HL-60 (cell line): Measurements from ENCODE around the gene GRM4.

Source experiments
- DNase-seq, 2 experiments: peaks; one replicate each; pipeline ENCODE4 v3.0.0-alpha.2; 2010 to 2020; ENCODE audit warnings: low read depth in 1 of 2, low spot score in 1 of 2
- H3K27ac ChIP-seq: fragments of 250-450 bp; sonication (Bioruptor Pico); replicated peaks from 2 replicates; pipeline ENCODE4 v1.5.1; 2020; ENCODE audit warnings: mild to moderate bottlenecking, moderate library complexity
- H3K27me3 ChIP-seq: fragments of 250-450 bp; sonication (Bioruptor Pico); 2 replicates; pipeline ENCODE4 v1.5.1; 2021; ENCODE audit warnings: mild to moderate bottlenecking, moderate library complexity; ENCODE audit not compliant: insufficient read depth, poor library complexity, severe bottlenecking
- H3K4me3 ChIP-seq: replicated peaks from 2 replicates; pipeline ENCODE4 v1.5.1; 2011; ENCODE audit warnings: mild to moderate bottlenecking, control low read depth, low read length; ENCODE audit not compliant: insufficient read depth
- GABPA ChIP-seq: IDR thresholded peaks from 2 replicates; pipeline ENCODE4 v1.6.1; 2012; ENCODE audit warnings: low read depth
- POLR2AphosphoS5 ChIP-seq: IDR thresholded peaks from 2 replicates; pipeline ENCODE4 v1.6.1; 2012; ENCODE audit warnings: low read depth
- REST ChIP-seq: IDR thresholded peaks from 2 replicates; pipeline ENCODE4 v1.6.1; 2012; ENCODE audit warnings: low read depth; ENCODE audit not compliant: insufficient replicate concordance
- SPI1 ChIP-seq: IDR thresholded peaks from 2 replicates; pipeline ENCODE4 v1.6.1; 2012; ENCODE audit warnings: low read depth, mild to moderate bottlenecking, borderline replicate concordance
- TF ChIP-seq, protein P1 (sequence below): IDR thresholded peaks from one replicate; pipeline ENCODE4 v1.5.1; 2011; ENCODE audit warnings: low read length, control low read depth, inconsistent platforms; ENCODE audit not compliant: insufficient read depth

GRM4 gene

GRCh38 chr6:34152042-34152524, 6.2 kb upstream of the GRM4 start:
- TF ChIP-seq GABPA (no peak), POLR2AphosphoS5 (no peak), SPI1 (no peak), REST (no peak)
- TF ChIP-seq, protein P1, sequence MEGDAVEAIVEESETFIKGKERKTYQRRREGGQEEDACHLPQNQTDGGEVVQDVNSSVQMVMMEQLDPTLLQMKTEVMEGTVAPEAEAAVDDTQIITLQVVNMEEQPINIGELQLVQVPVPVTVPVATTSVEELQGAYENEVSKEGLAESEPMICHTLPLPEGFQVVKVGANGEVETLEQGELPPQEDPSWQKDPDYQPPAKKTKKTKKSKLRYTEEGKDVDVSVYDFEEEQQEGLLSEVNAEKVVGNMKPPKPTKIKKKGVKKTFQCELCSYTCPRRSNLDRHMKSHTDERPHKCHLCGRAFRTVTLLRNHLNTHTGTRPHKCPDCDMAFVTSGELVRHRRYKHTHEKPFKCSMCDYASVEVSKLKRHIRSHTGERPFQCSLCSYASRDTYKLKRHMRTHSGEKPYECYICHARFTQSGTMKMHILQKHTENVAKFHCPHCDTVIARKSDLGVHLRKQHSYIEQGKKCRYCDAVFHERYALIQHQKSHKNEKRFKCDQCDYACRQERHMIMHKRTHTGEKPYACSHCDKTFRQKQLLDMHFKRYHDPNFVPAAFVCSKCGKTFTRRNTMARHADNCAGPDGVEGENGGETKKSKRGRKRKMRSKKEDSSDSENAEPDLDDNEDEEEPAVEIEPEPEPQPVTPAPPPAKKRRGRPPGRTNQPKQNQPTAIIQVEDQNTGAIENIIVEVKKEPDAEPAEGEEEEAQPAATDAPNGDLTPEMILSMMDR, result no peak
- Histone ChIP-seq H3K27me3 (peaks cover 23% of the 10 kb centered on the region), H3K4me3 (no peak overlapping the region), H3K27ac (no peak overlapping the region)
- DNase-seq, result no peak

DNA sequence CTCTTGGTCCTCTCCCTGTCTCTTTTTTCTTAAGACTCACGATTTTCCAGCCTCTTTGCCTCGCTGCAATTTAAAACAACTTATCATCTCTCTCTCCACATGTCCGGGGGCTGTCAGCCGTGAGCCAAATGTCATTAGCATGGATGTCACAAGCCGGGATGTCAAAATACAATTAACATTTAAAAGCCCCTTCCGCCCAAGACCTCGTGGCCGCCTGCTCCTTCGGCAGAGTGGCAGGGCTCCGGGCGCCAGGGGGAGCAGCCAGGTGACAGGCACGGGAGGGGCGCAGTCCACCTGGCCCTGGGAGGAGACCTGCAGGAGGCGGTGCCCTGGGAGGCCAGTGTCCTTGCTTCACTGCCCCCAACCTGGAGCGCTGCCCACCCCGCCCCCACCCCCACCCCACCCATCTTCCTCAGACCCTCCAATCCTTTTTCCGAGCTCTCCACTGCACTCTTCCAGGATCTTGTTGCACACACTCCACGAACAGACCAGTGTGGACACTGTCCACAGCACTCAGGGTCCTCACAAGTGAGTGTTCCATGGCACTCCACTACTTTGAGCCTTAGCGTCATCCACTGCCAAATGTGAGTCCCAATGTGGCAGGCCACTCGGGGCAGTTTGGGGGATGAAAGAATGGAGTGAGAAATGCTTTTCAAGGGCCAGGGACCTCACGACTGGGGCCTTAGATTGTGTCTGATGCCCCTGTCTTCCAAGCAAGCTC, 5.6 kb upstream of the GRM4 start:
- H3K4me3 ChIP-seq, result no peak overlapping the region
- no peak for DNase-seq
- TF ChIP-seq GABPA, result no peak
- TF ChIP-seq REST, result no peak
- no peak for TF ChIP-seq SPI1
- TF ChIP-seq, protein P1, result no peak
- no peak for TF ChIP-seq POLR2AphosphoS5
- no peak overlapping the region for H3K27ac ChIP-seq
- peaks cover 22% of the 10 kb centered on the region for H3K27me3 ChIP-seq

DNA sequence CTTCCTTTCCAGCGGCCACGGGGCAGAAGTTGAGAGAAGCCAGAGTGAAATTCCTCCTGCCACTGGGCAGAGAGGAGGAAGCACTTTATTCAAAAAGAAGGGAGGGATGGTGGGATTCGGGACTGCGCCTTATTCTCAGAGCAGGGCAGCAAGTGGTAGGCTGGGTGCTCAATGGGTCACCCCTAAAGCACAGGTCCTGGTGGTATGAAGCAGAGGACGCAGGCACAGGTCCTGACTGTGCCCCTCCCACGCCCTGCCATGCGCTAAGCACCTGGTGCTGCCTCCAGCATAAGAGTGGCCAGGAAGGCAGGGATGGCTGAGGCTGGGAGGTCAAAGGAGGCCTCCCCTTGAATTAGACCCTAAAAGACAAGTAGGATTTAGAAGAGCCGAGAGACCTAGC, 4.9 kb upstream of the GRM4 start:
- no peak for TF ChIP-seq REST
- no peak for TF ChIP-seq SPI1
- TF ChIP-seq GABPA, result no peak
- TF ChIP-seq, protein P1, result no peak
- TF ChIP-seq POLR2AphosphoS5, result no peak
- no peak for DNase-seq
- Histone ChIP-seq H3K4me3 (no peak overlapping the region), H3K27me3 (peaks cover 28% of the 10 kb centered on the region), H3K27ac (no peak overlapping the region)
